GM12872 (cell line): ENCODE measurements around the gene C3orf70.

Experiments
- TF ChIP-seq, protein P1 (sequence below): IDR thresholded peaks from 3 replicates; pipeline ENCODE4 v1.5.1; 2011; ENCODE audit warnings: low read depth, mild to moderate bottlenecking, low read length, moderate library complexity; ENCODE audit not compliant: insufficient read depth

Gene C3orf70

DNA sequence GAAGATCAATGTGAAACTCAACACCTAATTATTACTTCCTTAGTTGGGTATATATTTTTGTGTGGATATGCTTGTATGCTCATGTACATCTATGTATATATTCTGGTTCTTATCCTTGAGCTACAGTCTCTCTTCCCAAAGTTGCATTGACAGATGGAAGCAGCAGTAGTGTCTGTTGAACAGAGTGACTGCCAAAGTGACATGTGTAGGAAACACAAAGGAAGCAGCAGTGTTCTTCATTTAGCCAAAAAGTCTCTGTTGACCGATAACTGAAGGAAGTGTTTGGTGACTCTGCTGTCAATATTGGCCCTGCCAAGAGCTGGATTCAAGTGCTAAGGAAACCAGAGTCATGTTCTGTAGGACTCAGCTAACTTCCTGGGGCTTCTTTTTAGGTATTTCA is 123.8 kb downstream of the C3orf70 start:
- TF ChIP-seq, protein P1, sequence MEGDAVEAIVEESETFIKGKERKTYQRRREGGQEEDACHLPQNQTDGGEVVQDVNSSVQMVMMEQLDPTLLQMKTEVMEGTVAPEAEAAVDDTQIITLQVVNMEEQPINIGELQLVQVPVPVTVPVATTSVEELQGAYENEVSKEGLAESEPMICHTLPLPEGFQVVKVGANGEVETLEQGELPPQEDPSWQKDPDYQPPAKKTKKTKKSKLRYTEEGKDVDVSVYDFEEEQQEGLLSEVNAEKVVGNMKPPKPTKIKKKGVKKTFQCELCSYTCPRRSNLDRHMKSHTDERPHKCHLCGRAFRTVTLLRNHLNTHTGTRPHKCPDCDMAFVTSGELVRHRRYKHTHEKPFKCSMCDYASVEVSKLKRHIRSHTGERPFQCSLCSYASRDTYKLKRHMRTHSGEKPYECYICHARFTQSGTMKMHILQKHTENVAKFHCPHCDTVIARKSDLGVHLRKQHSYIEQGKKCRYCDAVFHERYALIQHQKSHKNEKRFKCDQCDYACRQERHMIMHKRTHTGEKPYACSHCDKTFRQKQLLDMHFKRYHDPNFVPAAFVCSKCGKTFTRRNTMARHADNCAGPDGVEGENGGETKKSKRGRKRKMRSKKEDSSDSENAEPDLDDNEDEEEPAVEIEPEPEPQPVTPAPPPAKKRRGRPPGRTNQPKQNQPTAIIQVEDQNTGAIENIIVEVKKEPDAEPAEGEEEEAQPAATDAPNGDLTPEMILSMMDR: no peak

DNA sequence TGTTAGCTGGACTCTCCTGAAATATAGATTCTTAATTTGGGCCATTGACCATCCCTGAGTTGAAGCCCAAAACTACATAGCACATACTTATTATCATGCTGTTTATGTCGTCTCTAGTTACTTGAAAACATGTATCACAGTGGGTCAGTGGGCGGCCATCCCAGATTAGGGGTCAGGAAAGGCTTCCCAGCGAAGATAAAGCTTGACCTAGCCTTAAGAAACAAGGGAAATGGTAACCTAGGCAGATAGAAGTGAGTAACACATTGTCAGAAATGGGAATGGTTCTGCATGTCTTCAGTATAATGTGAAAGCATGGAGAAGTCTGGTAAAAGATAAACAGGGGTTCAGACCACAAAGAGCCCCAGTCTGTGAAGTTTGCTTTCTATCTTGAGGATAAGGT is 124.7 kb downstream of the C3orf70 start:
- TF ChIP-seq, protein P1: no peak
